GM12801 (cell line): Measurements from ENCODE around the gene CEP20.

Experiments used
- TF ChIP-seq, protein P1 (sequence below): IDR thresholded peaks from one replicate; pipeline ENCODE4 v1.5.1; 2011; ENCODE audit warnings: control low read depth; ENCODE audit not compliant: insufficient read length; ENCODE audit errors: extremely low read depth

CEP20 gene

DNA sequence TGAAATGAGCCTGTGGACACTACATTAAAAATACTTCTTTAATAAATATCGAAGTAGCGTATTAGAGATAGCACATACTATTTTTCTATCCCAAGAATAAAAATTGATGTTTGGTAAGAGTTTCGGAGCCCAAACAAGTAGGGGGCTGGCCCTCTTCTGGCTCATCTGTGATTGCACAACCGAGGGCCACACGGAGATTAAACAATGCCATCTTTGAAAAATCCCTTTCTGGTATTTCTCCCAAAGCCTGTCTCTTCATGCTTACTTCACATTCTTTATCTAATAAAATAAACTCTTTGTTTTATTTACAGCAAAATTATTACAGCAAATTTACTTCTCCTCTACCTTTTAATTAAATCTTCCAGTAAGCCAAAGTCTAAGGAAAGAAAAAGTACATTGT is 22.0 kb downstream of the CEP20 start:
- TF ChIP-seq, protein P1, sequence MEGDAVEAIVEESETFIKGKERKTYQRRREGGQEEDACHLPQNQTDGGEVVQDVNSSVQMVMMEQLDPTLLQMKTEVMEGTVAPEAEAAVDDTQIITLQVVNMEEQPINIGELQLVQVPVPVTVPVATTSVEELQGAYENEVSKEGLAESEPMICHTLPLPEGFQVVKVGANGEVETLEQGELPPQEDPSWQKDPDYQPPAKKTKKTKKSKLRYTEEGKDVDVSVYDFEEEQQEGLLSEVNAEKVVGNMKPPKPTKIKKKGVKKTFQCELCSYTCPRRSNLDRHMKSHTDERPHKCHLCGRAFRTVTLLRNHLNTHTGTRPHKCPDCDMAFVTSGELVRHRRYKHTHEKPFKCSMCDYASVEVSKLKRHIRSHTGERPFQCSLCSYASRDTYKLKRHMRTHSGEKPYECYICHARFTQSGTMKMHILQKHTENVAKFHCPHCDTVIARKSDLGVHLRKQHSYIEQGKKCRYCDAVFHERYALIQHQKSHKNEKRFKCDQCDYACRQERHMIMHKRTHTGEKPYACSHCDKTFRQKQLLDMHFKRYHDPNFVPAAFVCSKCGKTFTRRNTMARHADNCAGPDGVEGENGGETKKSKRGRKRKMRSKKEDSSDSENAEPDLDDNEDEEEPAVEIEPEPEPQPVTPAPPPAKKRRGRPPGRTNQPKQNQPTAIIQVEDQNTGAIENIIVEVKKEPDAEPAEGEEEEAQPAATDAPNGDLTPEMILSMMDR = no peak

DNA sequence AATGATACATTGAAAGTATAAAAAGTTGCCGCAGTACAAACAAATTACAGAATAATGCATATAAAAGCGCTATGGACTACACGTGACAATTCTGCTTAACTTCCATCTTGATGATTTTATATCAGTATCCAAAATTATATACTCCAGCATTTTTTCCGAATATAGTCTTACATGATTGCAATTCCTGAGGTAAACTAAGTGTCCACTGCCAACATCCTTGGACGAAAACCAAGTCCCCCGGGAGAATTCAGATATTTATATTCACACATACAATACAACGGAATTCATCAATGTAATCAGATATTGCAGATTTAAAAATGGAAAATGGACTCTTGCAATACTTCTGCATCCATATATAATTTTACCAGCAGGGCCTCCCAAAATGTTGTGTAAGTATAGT is 22.7 kb downstream of the CEP20 start:
- TF ChIP-seq, protein P1 = no peak

- TF ChIP-seq, protein P1 = no peak
Measured at GRCh38 chr16:15864939-15865338, 23.5 kb downstream of the CEP20 start.

DNA sequence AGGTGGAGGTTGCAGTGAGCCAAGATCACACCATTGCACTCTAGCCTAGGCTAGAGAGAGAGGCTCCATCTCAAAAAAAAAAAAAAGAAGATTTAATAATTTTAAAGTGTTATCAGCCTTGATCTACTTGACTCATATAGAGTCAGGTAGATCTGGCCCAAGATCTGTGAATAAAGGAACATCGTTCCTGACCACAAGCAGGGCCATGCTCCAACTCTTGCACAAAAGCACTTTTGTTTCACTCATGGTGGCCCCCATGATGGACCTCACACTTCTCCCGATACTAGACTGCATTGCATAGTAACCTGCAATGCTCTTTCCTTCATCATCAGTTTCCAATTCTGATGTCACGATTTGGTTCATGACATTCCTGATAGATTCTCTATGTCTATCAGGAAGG is 26.4 kb downstream of the CEP20 start:
- TF ChIP-seq, protein P1 = no peak

GRCh38 chr16:15858921-15859668 is 29.3 kb downstream of the CEP20 start:
- TF ChIP-seq, protein P1 = no peak

DNA sequence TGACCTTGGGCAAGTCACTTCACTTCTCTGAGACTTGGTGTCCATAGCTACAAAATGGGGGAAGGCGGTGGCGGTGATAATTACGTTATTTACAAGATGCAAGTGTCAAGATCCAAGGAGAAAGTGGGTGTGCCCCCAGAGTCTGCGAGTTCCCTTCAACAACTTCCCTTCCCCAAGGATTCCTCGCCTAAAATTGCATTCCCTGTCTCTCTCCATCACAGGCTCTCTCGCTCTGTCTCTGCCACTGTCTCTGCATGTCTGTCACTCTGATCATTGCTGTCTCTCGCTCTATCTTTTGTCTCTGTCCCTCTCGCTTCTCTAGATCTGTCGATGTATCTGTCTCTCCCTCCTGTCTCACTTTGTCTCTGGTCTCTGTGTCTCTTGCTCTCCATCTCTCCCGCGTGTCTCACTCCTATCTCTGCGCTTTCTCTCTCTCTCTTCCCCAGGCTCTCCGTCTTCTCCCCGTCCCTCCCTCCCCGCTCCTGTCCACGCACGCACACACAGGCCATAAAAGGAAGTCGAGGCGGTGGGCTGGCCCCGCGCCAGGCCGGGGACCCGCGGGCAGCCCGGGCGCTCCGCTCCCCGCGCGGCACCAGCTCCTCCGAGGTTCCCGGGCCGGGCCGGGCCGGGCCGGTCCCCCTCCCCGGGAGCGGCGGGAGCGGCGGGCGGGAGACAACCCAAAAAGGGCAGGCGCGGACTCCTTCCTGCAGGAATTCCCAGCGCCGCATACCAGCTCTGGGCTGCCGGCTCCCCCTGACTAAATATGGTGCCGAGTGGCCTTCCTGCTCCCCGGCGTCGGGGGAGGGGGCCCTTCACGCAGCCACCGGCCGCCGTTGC is 30.5 kb downstream of the CEP20 start:
- TF ChIP-seq, protein P1 = no peak

- TF ChIP-seq, protein P1 = no peak
Measured at GRCh38 chr16:15856901-15857698, 31.3 kb downstream of the CEP20 start, which contains the start of gene MYH11. Gene MYH11 (minus strand): TSS chr16:15857028. CDS start chr16:15838252, 18,776 bp downstream.
